NCI-H446 treated with DMSO at 0.1 percent for 48 hours (cell line): ENCODE results near the gene INSIG1.

ENCODE experiments used
- DNase-seq: peaks from one replicate; lab custom pipeline; 2025; lab: John Stamatoyannopoulos, UW

INSIG1 gene

DNA sequence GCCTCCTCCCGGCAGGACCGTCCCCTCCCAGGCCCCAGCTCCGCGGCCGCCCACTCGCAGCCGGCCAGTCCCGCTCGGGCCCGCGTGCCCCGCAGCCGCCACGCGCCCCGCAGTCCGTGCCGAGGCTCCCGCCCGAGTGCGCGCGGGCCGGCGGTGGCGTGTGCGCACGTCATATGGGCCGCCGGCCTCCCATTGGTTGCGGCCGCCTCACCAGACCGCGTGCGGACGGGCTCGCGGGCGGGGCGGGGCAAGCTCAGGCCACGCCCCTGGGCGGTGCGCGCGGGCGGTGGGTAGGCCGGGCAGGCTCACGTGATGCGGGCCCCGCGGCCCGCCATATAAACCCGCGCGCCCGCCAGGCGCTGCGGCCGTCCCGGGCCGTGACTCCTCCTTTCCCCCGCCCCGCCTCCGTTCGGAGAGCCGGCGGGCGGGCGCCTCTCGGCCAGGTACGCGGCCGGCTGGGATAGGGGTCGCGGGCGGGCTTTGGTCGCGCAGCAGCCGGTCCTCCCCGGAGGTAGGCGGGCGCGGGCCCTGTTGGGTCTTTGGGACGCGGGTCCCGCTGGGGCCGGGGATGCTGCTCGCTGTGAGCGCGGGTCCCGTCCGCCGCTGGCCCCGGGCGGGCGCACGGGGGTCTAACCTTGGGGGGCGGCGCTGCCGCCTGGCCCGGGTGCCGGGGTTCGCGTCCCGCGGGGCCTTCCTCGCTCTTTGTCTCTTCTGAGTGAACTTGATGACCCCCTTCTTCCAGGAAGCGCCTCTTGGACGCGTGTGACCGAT is at the start of gene INSIG1:
INSIG1 (plus strand) TSS at position 362 of the 771 bp plus-strand sequence; CDS start at position 770, 408 bp downstream.
- peak; percentile 78 for DNase-seq

- no peak for DNase-seq
Observed at GRCh38 chr7:155248366-155248756, 49.3 kb upstream of the INSIG1 start.

GRCh38 chr7:155251831-155252230 is 45.8 kb upstream of the INSIG1 start:
- DNase-seq: no peak

DNA sequence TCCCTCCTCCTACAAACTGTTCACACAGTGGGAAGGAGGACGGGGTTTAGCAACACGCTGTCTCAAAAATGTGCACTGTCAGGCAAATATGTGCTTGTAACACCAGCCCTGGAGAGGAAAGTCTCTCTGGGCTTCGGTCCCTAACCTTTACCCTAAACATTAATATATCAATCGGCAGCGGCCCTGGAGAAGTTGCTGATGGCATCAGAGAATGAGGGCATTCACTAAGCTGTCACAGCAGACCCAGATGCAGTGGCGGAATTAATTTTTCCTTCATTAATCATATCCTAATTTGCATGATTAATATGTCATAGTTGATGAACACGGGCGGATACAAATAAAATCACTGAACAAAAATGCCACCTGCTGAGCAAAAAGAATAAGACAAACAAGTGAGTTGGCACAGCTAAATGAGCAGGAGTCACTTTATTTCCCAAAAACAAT is 45.2 kb upstream of the INSIG1 start:
- DNase-seq: no peak

DNA sequence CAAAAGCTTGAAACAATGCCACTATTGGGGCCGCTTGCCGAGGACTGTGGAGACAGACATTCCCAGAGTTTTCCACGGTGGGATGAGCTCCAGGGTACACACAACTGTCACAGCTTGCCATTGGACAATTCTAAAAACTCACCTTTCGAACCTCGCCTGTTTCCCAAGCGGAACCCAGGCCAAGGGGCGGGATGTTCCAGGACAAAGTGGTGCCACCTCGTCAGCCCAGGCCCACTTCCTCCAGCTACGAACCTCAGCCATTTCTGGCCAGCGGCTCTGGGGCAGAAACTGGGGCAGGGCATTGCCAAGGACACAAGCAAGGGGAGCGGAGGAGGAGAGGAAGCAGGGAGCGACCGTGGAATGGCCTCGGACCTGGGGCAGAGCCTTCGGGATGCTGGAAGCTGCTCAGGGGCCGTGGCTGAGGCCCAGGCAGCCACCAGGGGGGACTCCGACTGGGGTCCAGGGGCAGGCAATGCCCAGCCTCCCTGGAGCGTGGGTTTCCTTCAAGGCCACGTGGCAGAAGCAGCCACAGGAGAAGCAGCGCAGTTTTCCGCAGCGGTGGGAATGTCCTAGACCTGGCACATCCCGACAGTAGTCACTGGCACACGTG is 44.7 kb upstream of the INSIG1 start:
- DNase-seq: no peak

GRCh38 chr7:155254018-155254417 is 43.7 kb upstream of the INSIG1 start:
- no peak for DNase-seq

GRCh38 chr7:155255071-155255470 is 42.6 kb upstream of the INSIG1 start:
- no peak for DNase-seq

GRCh38 chr7:155255621-155256020 is 42.1 kb upstream of the INSIG1 start:
- DNase-seq: no peak

- DNase-seq: no peak
Observed at GRCh38 chr7:155256081-155256760, 41.5 kb upstream of the INSIG1 start.

GRCh38 chr7:155256761-155257481 is 40.8 kb upstream of the INSIG1 start:
- DNase-seq: no peak

GRCh38 chr7:155257482-155258225 is 40.0 kb upstream of the INSIG1 start:
- DNase-seq: no peak

DNA sequence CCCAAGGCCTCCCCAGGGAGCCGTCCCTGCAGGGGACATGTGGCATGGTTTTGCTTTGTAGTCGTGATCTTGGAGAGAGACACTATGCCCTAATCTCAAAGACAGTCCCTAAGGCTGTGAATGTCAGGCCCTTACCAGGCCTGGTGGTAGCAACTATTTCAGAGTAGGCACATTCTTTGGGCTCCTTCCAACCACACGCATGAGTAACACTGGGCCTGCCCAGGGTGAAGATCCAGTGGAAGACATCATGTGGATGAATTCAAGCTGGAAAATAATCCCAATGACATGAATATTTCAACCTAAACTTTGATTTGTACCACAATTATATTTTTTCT is 39.5 kb upstream of the INSIG1 start:
- DNase-seq: no peak

GRCh38 chr7:155259866-155260497 is 37.7 kb upstream of the INSIG1 start:
- DNase-seq: no peak

GRCh38 chr7:155260498-155260872 is 37.2 kb upstream of the INSIG1 start:
- DNase-seq: no peak

GRCh38 chr7:155261031-155261985 is 36.4 kb upstream of the INSIG1 start:
- DNase-seq: no peak

GRCh38 chr7:155262031-155262430 is 35.6 kb upstream of the INSIG1 start:
- DNase-seq: no peak

DNA sequence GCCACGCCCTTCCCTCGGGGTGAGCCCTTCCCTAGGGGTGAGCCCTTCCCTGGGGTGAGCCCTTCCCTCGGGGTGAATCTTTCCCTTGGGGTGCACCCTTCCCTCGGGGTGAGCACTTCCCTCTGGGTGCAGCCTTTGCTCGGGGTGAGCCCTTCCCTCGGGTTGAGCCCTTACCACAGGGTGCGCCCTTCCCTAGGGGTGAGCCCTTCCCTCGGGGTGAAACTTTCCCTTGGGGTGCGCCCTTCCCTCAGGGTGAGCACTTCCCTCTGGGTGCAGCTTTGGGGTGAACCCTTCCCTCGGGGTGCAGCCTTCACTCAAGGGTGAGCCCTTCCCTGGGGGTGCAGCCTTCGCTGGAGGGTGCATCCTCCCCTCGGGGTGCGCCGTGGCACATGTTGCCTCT is 34.6 kb upstream of the INSIG1 start:
- DNase-seq: no peak

- DNase-seq: no peak
Observed at GRCh38 chr7:155263581-155264143, 34.0 kb upstream of the INSIG1 start.

- no peak for DNase-seq
Observed at GRCh38 chr7:155265144-155265543, 32.5 kb upstream of the INSIG1 start.

GRCh38 chr7:155265961-155266360 is 31.7 kb upstream of the INSIG1 start:
- no peak for DNase-seq
